ENCODE results near the gene MRPL22.

- TF ChIP-seq POLR2A (IDR thresholded peaks at IDR 0.05) = no peak
- no peak for TF ChIP-seq CTCF (IDR thresholded peaks at IDR 0.05)
These were observed 44.2 kb upstream of the MRPL22 start for GRCh38 chr5:154896562-154897165.

Data from esophagus squamous epithelium (tissue), 4 donors.